ENCODE measurements around the gene MT1HL1. TPM values are rescaled to one million over a fixed set of nuclear protein-coding genes. Genes with fewer than 3 reads are reported as not detected.

The MT1HL1 gene
- total RNA-seq, 1 experiment from 2014 or later = not detected

GRCh38 chr1:237018896-237019295 is 14.7 kb upstream of the MT1HL1 start:
- no peak for ATAC-seq
- POLR2A ChIA-PET = no interaction called here

DNA sequence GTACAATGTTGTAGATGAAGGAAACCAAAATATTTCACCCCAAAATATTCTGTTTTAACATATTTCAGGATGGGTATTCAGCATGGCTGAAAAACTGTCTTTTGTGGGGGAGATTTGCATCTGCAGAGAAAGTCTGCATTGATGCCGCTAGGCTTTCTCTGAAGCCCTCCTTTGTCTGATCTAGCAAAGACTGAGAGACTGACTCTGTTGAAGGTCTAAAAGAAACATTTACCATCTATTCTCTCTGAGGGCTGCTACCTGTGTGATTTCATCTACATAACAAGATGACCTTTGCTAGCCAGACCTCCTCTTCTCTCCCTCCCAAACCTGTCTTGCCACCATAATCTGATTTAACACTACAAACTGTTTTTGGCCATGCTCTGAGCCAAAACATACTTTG is 12.4 kb upstream of the MT1HL1 start:
- POLR2A ChIA-PET = no interaction called here
- ATAC-seq = peak; percentile 98
- Mint-ChIP-seq H3K36me3 (no peaks in the 10 kb centered on the region), H3K4me1 (peaks cover 43% of the 10 kb centered on the region), H3K27me3 (ENCODE audit: low read depth) (no peaks in the 10 kb centered on the region), H3K4me3 (peak overlapping the region; percentile 4), H3K9me3 (no peaks in the 10 kb centered on the region), H3K27ac (peak overlapping the region; percentile 98)
- DNase-seq (ENCODE audit: low spot score) = no peak
- no peak for TF ChIP-seq TEAD4 (CRISPR knock-in tag; IDR thresholded peaks at IDR 0.05)
- TF ChIP-seq MYBL2 (CRISPR knock-in tag; IDR thresholded peaks at IDR 0.05) = no peak
- TF ChIP-seq TEAD1 (CRISPR knock-in tag; IDR thresholded peaks at IDR 0.05) = no peak
- TF ChIP-seq ZNF232 (CRISPR knock-in tag; IDR thresholded peaks at IDR 0.05) = no peak
- CTCF ChIA-PET = interaction anchor here (0.8 kb wide), 1 partner anchor 25 kb away, joined by 3 read pairs; the partner anchor contains the start of gene RYR2

More at GRCh38 chr1:237018896-237019295, 14.7 kb upstream of the MT1HL1 start:
- TF ChIP-seq, protein P1, sequence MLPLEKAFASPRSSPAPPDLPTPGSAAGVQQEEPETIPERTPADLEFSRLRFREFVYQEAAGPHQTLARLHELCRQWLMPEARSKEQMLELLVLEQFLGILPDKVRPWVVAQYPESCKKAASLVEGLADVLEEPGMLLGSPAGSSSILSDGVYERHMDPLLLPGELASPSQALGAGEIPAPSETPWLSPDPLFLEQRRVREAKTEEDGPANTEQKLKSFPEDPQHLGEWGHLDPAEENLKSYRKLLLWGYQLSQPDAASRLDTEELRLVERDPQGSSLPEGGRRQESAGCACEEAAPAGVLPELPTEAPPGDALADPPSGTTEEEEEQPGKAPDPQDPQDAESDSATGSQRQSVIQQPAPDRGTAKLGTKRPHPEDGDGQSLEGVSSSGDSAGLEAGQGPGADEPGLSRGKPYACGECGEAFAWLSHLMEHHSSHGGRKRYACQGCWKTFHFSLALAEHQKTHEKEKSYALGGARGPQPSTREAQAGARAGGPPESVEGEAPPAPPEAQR (CRISPR knock-in tag; IDR thresholded peaks at IDR 0.05) = no peak
- TF ChIP-seq MXD4 (CRISPR knock-in tag; IDR thresholded peaks at IDR 0.05; ENCODE audit: borderline replicate concordance) (no peak), NFE2L1 (CRISPR knock-in tag; IDR thresholded peaks at IDR 0.05) (no peak)
- CTCF ChIA-PET = no interaction called here
- H3K9me3 Mint-ChIP-seq = no peaks in the 10 kb centered on the region
- no peak overlapping the region for H3K4me3 Mint-ChIP-seq
- DNase-seq (ENCODE audit: low spot score) = no peak
- no peaks in the 10 kb centered on the region for H3K36me3 Mint-ChIP-seq
- no peak overlapping the region for H3K27ac Mint-ChIP-seq
- peaks cover 31% of the 10 kb centered on the region for H3K4me1 Mint-ChIP-seq
- H3K27me3 Mint-ChIP-seq (ENCODE audit: low read depth) = no peaks in the 10 kb centered on the region

- TF ChIP-seq MAX (CRISPR knock-in tag; IDR thresholded peaks at IDR 0.05) (no peak), RORB (CRISPR knock-in tag; IDR thresholded peaks at IDR 0.05) (no peak), GRHL2 (CRISPR knock-in tag; IDR thresholded peaks at IDR 0.05; ENCODE audit: insufficient replicate concordance, severe bottlenecking) (no peak), ZNF263 (CRISPR knock-in tag; IDR thresholded peaks at IDR 0.05; ENCODE audit: low read depth) (no peak), ZNF281 (CRISPR knock-in tag; IDR thresholded peaks at IDR 0.05) (no peak), ELF4 (CRISPR knock-in tag; IDR thresholded peaks at IDR 0.05; ENCODE audit: low read depth) (no peak)
- TF ChIP-seq, protein P2, sequence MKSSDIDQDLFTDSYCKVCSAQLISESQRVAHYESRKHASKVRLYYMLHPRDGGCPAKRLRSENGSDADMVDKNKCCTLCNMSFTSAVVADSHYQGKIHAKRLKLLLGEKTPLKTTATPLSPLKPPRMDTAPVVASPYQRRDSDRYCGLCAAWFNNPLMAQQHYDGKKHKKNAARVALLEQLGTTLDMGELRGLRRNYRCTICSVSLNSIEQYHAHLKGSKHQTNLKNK (CRISPR knock-in tag; IDR thresholded peaks at IDR 0.05) = no peak
- TF ChIP-seq, protein P3, sequence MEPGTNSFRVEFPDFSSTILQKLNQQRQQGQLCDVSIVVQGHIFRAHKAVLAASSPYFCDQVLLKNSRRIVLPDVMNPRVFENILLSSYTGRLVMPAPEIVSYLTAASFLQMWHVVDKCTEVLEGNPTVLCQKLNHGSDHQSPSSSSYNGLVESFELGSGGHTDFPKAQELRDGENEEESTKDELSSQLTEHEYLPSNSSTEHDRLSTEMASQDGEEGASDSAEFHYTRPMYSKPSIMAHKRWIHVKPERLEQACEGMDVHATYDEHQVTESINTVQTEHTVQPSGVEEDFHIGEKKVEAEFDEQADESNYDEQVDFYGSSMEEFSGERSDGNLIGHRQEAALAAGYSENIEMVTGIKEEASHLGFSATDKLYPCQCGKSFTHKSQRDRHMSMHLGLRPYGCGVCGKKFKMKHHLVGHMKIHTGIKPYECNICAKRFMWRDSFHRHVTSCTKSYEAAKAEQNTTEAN (CRISPR knock-in tag; IDR thresholded peaks at IDR 0.05) = no peak
- ChIA-PET CTCF (no interaction called here), POLR2A (no interaction called here)
- ATAC-seq (no peak), DNase-seq (ENCODE audit: low spot score) (no peak)
- peaks cover 65% of the 10 kb centered on the region for H3K4me1 Mint-ChIP-seq
- H3K9me3 Mint-ChIP-seq = peaks cover under 1% of the 10 kb centered on the region
- H3K27me3 Mint-ChIP-seq (ENCODE audit: low read depth) = peaks cover 1% of the 10 kb centered on the region; the same call in 1 of the 2 replicates
- no peaks in the 10 kb centered on the region for H3K36me3 Mint-ChIP-seq
- no peak overlapping the region for H3K27ac Mint-ChIP-seq
- no peak overlapping the region for H3K4me3 Mint-ChIP-seq
Measured at GRCh38 chr1:237013608-237014007, 9.4 kb upstream of the MT1HL1 start.
